ENCODE results near the gene ATG2B. TPM values are rescaled to one million over a fixed set of nuclear protein-coding genes. Genes with fewer than 3 reads are reported as not detected.

Gene ATG2B
- total and polyA plus RNA-seq, 2 experiments from 2014 or later = 3.3 to 20.4 TPM

DNA sequence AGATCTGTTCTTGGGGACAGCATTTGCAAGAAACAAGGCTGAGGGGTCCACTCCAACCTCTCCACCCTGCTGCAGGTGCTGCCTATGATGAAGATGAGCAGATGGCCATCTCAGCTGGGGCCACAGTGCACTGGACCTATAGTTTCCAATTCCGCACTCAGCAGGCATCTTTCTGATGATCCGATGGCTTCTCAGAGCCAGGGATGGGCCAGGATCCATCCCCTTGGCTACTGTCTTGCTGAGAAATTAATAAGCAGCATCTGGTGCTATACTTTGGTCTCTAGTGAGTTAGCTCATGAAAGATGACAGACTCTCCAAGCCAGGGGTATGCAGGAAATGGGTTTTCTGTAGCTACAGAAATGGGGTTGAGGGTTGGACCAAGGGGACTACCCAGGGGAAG lies 125.5 kb downstream of the ATG2B start:
- TF ChIP-seq, protein P1, sequence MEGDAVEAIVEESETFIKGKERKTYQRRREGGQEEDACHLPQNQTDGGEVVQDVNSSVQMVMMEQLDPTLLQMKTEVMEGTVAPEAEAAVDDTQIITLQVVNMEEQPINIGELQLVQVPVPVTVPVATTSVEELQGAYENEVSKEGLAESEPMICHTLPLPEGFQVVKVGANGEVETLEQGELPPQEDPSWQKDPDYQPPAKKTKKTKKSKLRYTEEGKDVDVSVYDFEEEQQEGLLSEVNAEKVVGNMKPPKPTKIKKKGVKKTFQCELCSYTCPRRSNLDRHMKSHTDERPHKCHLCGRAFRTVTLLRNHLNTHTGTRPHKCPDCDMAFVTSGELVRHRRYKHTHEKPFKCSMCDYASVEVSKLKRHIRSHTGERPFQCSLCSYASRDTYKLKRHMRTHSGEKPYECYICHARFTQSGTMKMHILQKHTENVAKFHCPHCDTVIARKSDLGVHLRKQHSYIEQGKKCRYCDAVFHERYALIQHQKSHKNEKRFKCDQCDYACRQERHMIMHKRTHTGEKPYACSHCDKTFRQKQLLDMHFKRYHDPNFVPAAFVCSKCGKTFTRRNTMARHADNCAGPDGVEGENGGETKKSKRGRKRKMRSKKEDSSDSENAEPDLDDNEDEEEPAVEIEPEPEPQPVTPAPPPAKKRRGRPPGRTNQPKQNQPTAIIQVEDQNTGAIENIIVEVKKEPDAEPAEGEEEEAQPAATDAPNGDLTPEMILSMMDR (IDR thresholded peaks at IDR 0.05; ENCODE audit: poor library complexity) = no peak
- TF ChIP-seq EZH2 (IDR thresholded peaks at IDR 0.05; ENCODE audit: borderline replicate concordance) = no peak
- TF ChIP-seq EZH2phosphoT487 (IDR thresholded peaks at IDR 0.05; ENCODE audit: low read depth, severe bottlenecking, unreplicated experiment) = no peak
- H3K4me3 ChIP-seq = no peak overlapping the region
- no peak overlapping the region for H3K4me2 ChIP-seq
- H3K9me2 ChIP-seq (replicated peaks; ENCODE audit: insufficient read depth) = no peaks in the 10 kb centered on the region
- H3K27me3 ChIP-seq = no peaks in the 10 kb centered on the region
- H2AFZ ChIP-seq = no peak overlapping the region
- peaks cover 21% of the 10 kb centered on the region for H3K4me1 ChIP-seq (ENCODE audit: insufficient read depth)
- no peak overlapping the region for H3K27ac ChIP-seq
- 93% methylated on average over 2 of the region's 2 CpGs for WGBS (ENCODE audit: low lambda C conversion rate, missing lambda C conversion rate)
- no peaks in the 10 kb centered on the region for H4K20me1 ChIP-seq (ENCODE audit: insufficient read depth, poor library complexity, severe bottlenecking)
- H3K79me2 ChIP-seq = no peaks in the 10 kb centered on the region
- DNase-seq (ENCODE audit: low spot score) = no peak
- no peaks in the 10 kb centered on the region for H3K36me3 ChIP-seq (replicated peaks; ENCODE audit: insufficient read depth, low read depth)
- H3K9me3 ChIP-seq (ENCODE audit: low read depth) = no peaks in the 10 kb centered on the region

DNA sequence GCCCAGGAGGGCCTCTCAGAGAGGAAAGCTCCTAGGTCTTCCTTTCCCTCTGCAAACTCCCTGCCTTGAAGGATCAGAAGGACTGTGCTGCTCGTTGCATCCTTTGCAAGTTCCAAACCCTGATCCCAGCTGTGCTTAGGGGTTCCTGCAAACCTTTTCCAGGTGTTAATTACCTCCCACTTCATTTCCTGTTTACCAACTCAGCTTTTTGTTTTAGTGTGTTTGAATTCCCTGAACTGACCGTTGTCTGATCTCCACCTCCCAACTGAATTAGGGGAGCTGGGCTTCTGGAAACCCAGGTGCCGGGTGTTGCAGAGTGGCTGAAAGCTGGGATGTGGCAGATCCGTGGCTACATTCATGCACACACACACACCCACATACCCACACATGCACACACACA lies 127.7 kb downstream of the ATG2B start:
- DNase-seq (ENCODE audit: low spot score) = no peak
- Histone ChIP-seq H2AFZ (no peak overlapping the region), H3K4me3 (no peak overlapping the region), H3K9me3 (ENCODE audit: low read depth) (no peaks in the 10 kb centered on the region), H3K9me2 (replicated peaks; ENCODE audit: insufficient read depth) (no peaks in the 10 kb centered on the region), H3K79me2 (no peaks in the 10 kb centered on the region), H3K27me3 (no peaks in the 10 kb centered on the region), H4K20me1 (ENCODE audit: insufficient read depth, poor library complexity, severe bottlenecking) (no peaks in the 10 kb centered on the region), H3K36me3 (replicated peaks; ENCODE audit: insufficient read depth, low read depth) (no peaks in the 10 kb centered on the region), H3K27ac (no peak overlapping the region), H3K4me2 (no peak overlapping the region), H3K4me1 (ENCODE audit: insufficient read depth) (peaks cover 19% of the 10 kb centered on the region)
- 67% methylated on average over 4 of the region's 4 CpGs for WGBS (ENCODE audit: low lambda C conversion rate, missing lambda C conversion rate)
- TF ChIP-seq EZH2 (IDR thresholded peaks at IDR 0.05; ENCODE audit: borderline replicate concordance) (no peak), EZH2phosphoT487 (IDR thresholded peaks at IDR 0.05; ENCODE audit: low read depth, severe bottlenecking, unreplicated experiment) (no peak)
- TF ChIP-seq, protein P1 (IDR thresholded peaks at IDR 0.05; ENCODE audit: poor library complexity) = no peak

DNA sequence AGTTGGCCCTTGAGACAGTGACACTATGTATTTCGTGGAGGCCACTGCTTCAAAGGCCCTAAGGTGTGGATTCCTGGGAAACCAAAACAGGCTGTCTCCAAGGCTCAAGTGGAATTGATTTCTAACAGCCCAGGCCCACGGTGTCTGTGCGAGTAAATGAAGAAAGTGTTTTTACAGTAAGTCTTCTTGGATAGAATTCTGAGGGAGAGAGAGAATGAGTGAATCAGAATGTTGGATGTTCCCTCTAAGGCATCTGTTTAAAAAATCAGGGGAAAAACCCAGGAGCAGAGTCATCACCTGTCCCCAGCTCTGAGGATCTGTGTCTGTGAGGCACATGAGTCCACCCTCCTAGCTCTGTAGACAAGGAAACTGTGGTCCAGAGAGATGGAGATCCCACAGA lies 129.5 kb downstream of the ATG2B start:
- Histone ChIP-seq H3K9me2 (replicated peaks; ENCODE audit: insufficient read depth) (no peaks in the 10 kb centered on the region), H3K79me2 (no peaks in the 10 kb centered on the region), H3K36me3 (replicated peaks; ENCODE audit: insufficient read depth, low read depth) (no peaks in the 10 kb centered on the region), H4K20me1 (ENCODE audit: insufficient read depth, poor library complexity, severe bottlenecking) (no peaks in the 10 kb centered on the region), H3K4me2 (no peak overlapping the region), H3K27ac (no peak overlapping the region), H3K9me3 (ENCODE audit: low read depth) (no peaks in the 10 kb centered on the region), H3K4me3 (no peak overlapping the region), H3K4me1 (ENCODE audit: insufficient read depth) (peaks cover 5% of the 10 kb centered on the region), H3K27me3 (no peaks in the 10 kb centered on the region), H2AFZ (no peak overlapping the region)
- no peak for DNase-seq (ENCODE audit: low spot score)
- TF ChIP-seq EZH2phosphoT487 (IDR thresholded peaks at IDR 0.05; ENCODE audit: low read depth, severe bottlenecking, unreplicated experiment) (no peak), EZH2 (IDR thresholded peaks at IDR 0.05; ENCODE audit: borderline replicate concordance) (no peak)
- TF ChIP-seq, protein P1 (IDR thresholded peaks at IDR 0.05; ENCODE audit: poor library complexity) = no peak
- WGBS (ENCODE audit: low lambda C conversion rate, missing lambda C conversion rate) = 74% methylated on average over 3 of the region's 3 CpGs

DNA sequence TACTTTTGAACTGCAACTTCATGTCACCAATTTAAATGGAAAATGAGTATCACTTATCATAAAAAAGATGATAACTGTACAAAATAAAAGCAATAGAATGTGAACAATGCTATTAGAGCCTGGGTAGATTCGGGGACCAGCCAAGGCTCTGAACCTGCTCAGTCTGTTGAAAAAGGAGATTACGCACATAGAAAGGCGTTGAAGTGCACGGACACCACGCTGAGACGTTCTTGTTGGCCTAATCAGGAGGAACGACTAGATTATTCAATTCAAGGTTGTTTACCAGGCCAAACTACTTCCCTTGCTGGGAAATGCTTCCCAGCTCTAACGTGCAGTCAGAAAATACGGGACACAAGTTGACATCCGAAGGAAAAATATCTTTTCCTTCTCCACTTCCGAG lies 130.6 kb downstream of the ATG2B start:
- Histone ChIP-seq H3K4me3 (no peak overlapping the region), H3K27ac (no peak overlapping the region), H3K36me3 (replicated peaks; ENCODE audit: insufficient read depth, low read depth) (no peaks in the 10 kb centered on the region), H3K79me2 (no peaks in the 10 kb centered on the region), H3K27me3 (no peaks in the 10 kb centered on the region), H4K20me1 (ENCODE audit: insufficient read depth, poor library complexity, severe bottlenecking) (no peaks in the 10 kb centered on the region), H3K9me2 (replicated peaks; ENCODE audit: insufficient read depth) (no peaks in the 10 kb centered on the region), H3K4me2 (no peak overlapping the region), H3K4me1 (ENCODE audit: insufficient read depth) (peaks cover 3% of the 10 kb centered on the region), H3K9me3 (ENCODE audit: low read depth) (no peaks in the 10 kb centered on the region), H2AFZ (no peak overlapping the region)
- TF ChIP-seq EZH2phosphoT487 (IDR thresholded peaks at IDR 0.05; ENCODE audit: low read depth, severe bottlenecking, unreplicated experiment) (no peak), EZH2 (IDR thresholded peaks at IDR 0.05; ENCODE audit: borderline replicate concordance) (no peak)
- TF ChIP-seq, protein P1 (IDR thresholded peaks at IDR 0.05; ENCODE audit: poor library complexity) = no peak
- DNase-seq (ENCODE audit: low spot score) = no peak
- WGBS (ENCODE audit: low lambda C conversion rate, missing lambda C conversion rate) = 92% methylated on average over 11 of the region's 11 CpGs

Data from hepatocyte (in vitro differentiated cells).